IPS DF 6.9 (cell line): ENCODE data around the gene KRTAP10-3.

Experiments
- DNase-seq: peaks from one replicate; pipeline ENCODE4 v3.0.0-alpha.2; 2013; ENCODE audit warnings: low read depth, low spot score
- H3K27ac ChIP-seq: one replicate; pipeline ENCODE4 v1.5.1; 2013; ENCODE audit warnings: low read length, control low read depth
- H3K27me3 ChIP-seq: 2 replicates; pipeline ENCODE4 v1.6.1; 2013; ENCODE audit warnings: mild to moderate bottlenecking, low read length; ENCODE audit not compliant: control insufficient read depth, insufficient read depth
- H3K36me3 ChIP-seq: 2 replicates; pipeline ENCODE4 v1.6.1; 2013; ENCODE audit warnings: low read length; ENCODE audit not compliant: control insufficient read depth, insufficient read depth
- H3K4me1 ChIP-seq: 2 replicates; pipeline ENCODE4 v1.6.1; 2013; ENCODE audit warnings: low read length; ENCODE audit not compliant: control insufficient read depth, insufficient read depth
- H3K4me3 ChIP-seq: 2 replicates; pipeline ENCODE4 v1.5.1; 2013; ENCODE audit warnings: mild to moderate bottlenecking, low read length
- H3K9me3 ChIP-seq: 2 replicates; pipeline ENCODE4 v1.6.1; 2013; ENCODE audit warnings: low read length, inconsistent platforms; ENCODE audit not compliant: control insufficient read depth, insufficient read depth
- WGBS: extraction: QIAGEN DNeasy Blood & Tissue Kit; methylation state at CpG from one replicate; pipeline ENCODE4 v1.1.7; 2013; ENCODE audit warnings: mixed read lengths, missing lambda C conversion rate; ENCODE audit not compliant: insufficient read length, insufficient coverage; 5-methylcytosine and 5-hydroxymethylcytosine counted together

KRTAP10-3 gene

GRCh38 chr21:44527983-44528633 lies 30.5 kb downstream of the KRTAP10-3 start:
- no peak overlapping the region for H3K4me3 ChIP-seq
- H3K27ac ChIP-seq = no peak overlapping the region
- WGBS = no CpG with 5 or more reads among the region's 18 CpGs
- no peaks in the 10 kb centered on the region for H3K9me3 ChIP-seq
- no peaks in the 10 kb centered on the region for H3K27me3 ChIP-seq
- H3K4me1 ChIP-seq = no peaks in the 10 kb centered on the region
- H3K36me3 ChIP-seq = no peaks in the 10 kb centered on the region
- no peak for DNase-seq

GRCh38 chr21:44527156-44527982 lies 31.2 kb downstream of the KRTAP10-3 start:
- Histone ChIP-seq H3K27ac (no peak overlapping the region), H3K4me1 (no peaks in the 10 kb centered on the region), H3K27me3 (no peaks in the 10 kb centered on the region), H3K4me3 (no peak overlapping the region), H3K9me3 (no peaks in the 10 kb centered on the region), H3K36me3 (no peaks in the 10 kb centered on the region)
- DNase-seq = no peak
- no CpG with 5 or more reads among the region's 37 CpGs for WGBS

GRCh38 chr21:44526096-44526997 lies 32.2 kb downstream of the KRTAP10-3 start:
- H3K4me1 ChIP-seq = no peaks in the 10 kb centered on the region
- no CpG with 5 or more reads among the region's 12 CpGs for WGBS
- no peak for DNase-seq
- no peaks in the 10 kb centered on the region for H3K27me3 ChIP-seq
- no peaks in the 10 kb centered on the region for H3K36me3 ChIP-seq
- H3K27ac ChIP-seq = no peak overlapping the region
- no peak overlapping the region for H3K4me3 ChIP-seq
- no peaks in the 10 kb centered on the region for H3K9me3 ChIP-seq

GRCh38 chr21:44525391-44526095 lies 33.1 kb downstream of the KRTAP10-3 start:
- DNase-seq = no peak
- Histone ChIP-seq H3K4me3 (no peak overlapping the region), H3K27me3 (no peaks in the 10 kb centered on the region), H3K9me3 (no peaks in the 10 kb centered on the region), H3K27ac (no peak overlapping the region), H3K4me1 (no peaks in the 10 kb centered on the region), H3K36me3 (no peaks in the 10 kb centered on the region)
- WGBS = no CpG with 5 or more reads among the region's 20 CpGs

- no peak for DNase-seq
- no peaks in the 10 kb centered on the region for H3K9me3 ChIP-seq
- H3K4me3 ChIP-seq = no peak overlapping the region
- no peaks in the 10 kb centered on the region for H3K27me3 ChIP-seq
- no peaks in the 10 kb centered on the region for H3K4me1 ChIP-seq
- H3K36me3 ChIP-seq = no peaks in the 10 kb centered on the region
- no peak overlapping the region for H3K27ac ChIP-seq
- WGBS = no CpG with 5 or more reads among the region's 2 CpGs
These were observed 33.9 kb downstream of the KRTAP10-3 start for GRCh38 chr21:44524414-44525371.

DNA sequence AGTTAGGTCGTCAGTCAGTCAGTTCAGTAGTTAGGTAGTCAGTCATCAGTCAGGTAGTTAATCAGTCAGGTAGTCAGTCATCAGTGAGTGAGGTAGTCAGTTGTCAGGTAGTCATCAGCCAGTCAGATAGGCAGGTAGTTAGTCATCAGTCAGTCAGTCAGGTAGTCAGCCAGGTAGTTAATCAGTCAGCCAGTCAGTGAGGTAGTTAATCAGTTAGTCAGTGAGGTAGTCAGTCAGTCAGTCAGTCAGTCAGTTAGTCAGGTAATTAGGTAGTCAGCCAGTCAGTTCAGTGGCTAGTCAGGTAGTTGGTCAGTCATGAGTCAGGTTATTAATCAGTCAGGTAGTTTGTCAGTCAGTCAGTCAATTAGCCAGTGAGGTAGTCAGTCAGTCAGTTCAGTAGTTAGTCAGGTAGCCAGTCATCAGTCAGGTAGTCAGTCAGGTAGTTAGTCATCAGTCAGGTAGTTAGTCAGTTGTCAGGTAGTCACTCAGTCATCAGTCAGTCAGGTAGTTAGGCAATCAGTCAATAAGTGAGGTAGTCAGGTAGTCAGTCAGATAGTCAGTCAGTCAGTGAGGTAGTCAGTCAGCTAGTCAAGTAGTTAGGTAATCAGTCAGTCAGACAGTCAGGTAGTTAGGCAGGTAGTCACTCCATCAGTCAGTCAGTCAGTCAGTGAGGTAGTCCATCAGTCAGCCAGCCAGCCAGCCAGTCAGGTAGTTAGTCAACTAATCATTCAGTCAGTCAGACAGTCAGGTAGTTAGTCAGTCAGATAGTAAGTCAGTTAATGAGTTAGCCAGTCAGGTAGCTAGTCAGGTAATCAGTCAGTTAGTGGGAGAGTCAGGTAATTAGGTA lies 34.8 kb downstream of the KRTAP10-3 start:
- no peak for DNase-seq
- no CpG with 5 or more reads among the region's 1 CpG for WGBS
- H3K27ac ChIP-seq = no peak overlapping the region

DNA sequence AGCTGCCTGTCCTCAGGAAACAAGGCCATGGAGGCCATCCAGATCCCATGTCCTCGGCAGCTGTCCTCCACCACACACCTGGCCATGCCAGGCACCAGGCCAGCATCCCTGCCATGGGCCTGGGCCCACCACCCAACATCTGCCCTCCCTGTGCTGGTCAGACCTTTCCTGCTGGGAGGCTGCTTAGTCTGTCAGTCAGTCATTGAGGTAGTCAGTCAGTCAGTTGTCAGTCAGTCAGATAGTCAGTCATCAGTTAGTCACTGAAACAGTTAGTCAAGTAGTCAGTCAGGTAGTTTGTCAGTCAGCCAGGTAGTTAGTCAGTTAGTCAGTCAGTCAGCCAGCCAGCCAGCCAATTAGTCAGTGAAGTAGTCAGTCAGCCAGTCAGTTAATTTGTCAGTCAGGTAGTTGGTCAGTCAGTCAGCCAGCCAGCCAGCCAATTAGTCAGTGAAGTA lies 35.8 kb downstream of the KRTAP10-3 start:
- Histone ChIP-seq H3K27ac (no peak overlapping the region), H3K4me3 (no peak overlapping the region), H3K27me3 (no peaks in the 10 kb centered on the region), H3K36me3 (no peaks in the 10 kb centered on the region), H3K4me1 (no peaks in the 10 kb centered on the region), H3K9me3 (no peaks in the 10 kb centered on the region)
- no CpG with 5 or more reads among the region's 1 CpG for WGBS
- no peak for DNase-seq

More for the DNA sequence above, 34.8 kb downstream of the KRTAP10-3 start:
- Histone ChIP-seq H3K4me3 (no peak overlapping the region), H3K4me1 (no peaks in the 10 kb centered on the region), H3K9me3 (no peaks in the 10 kb centered on the region), H3K27me3 (no peaks in the 10 kb centered on the region), H3K36me3 (no peaks in the 10 kb centered on the region)

DNA sequence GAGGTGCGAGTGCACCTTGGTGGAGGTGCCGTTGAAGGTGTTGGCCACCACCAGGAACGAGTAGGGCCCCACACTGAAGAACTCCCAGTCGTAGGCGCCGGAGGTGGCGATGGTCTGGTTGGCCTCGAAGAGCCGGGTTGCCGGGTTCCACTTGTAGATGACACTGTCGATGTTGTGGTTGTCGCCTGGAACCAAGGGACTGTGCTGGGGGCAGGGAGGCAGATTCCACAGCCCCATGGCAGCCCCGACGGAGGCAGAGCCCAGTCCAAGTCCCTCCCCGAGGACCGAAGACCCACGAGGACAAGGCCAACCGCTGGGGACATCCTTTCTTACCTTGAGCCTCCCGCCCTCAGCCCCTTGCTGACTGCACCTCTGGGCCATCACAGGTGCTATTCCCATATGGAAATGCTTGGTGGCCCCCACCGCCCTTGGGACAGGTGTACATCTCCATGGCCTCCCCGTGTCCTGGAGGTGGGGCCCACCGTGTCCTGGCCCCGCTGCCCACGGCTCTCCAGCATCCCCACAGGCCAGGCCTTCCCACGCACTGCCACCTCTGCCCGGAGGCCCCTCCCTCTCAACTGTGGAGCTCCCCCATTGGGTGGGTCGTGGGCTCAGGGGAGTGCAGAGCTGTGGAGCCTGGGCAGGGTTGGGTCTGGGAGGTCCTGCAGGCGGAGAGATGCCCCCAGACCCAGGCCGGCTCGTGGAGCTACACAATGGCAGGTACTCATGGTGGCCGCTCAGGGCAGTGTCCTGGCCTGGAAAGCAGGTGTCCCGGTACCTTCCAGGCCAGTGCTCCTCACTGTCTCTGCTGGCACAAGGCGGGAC lies 36.5 kb downstream of the KRTAP10-3 start:
- DNase-seq = no peak
- no peak overlapping the region for H3K4me3 ChIP-seq
- H3K9me3 ChIP-seq = no peaks in the 10 kb centered on the region
- H3K4me1 ChIP-seq = no peaks in the 10 kb centered on the region
- WGBS = no CpG with 5 or more reads among the region's 33 CpGs
- no peaks in the 10 kb centered on the region for H3K36me3 ChIP-seq
- no peak overlapping the region for H3K27ac ChIP-seq
- no peaks in the 10 kb centered on the region for H3K27me3 ChIP-seq
